Measurements from ENCODE around the gene CAPN9.

GRCh38 chr1:230800891-230801840 lies 54.0 kb downstream of the CAPN9 start:
- TF ChIP-seq CTCF (IDR thresholded peaks at IDR 0.05): no peak
- no peak for TF ChIP-seq ZFX (IDR thresholded peaks at IDR 0.05; ENCODE audit: borderline replicate concordance)

Measured in 22Rv1 (cell line).